Central memory CD8-positive, alpha-beta T cell (primary cell): ENCODE measurements around the gene SPOCK3.
"Not testable (repeated sequence)": the region's sequence is repeated elsewhere in the genome, so short reads cannot be mapped to it uniquely, and the experiment has no call there.

ENCODE experiments used
- ATAC-seq: fragments of 150-1000 bp; cut with Tn5 transposase; replicated peaks from 2 replicates; pipeline ENCODE4 v1.10.0; 2022; ENCODE audit warnings: mild to moderate bottlenecking, moderate FRiP score, moderate number of reproducible peaks; ENCODE audit not compliant: poor library complexity, severe bottlenecking; ENCODE audit errors: extremely low read depth
- DNase-seq, 2 donors: peaks; one replicate each; pipeline ENCODE4 v3.0.0; 2021; ENCODE audit warnings: low spot score in 2 of 2
- H3K27ac Mint-ChIP-seq: one replicate; pipeline ENCODE4 v1.8.0; 2022; ENCODE audit warnings: low read depth, mild to moderate bottlenecking, moderate library complexity, mixed read lengths
- H3K27me3 Mint-ChIP-seq: one replicate; pipeline ENCODE4 v1.8.0; 2022; ENCODE audit warnings: mixed read lengths
- H3K36me3 Mint-ChIP-seq: one replicate; pipeline ENCODE4 v1.8.0; 2022; ENCODE audit warnings: mild to moderate bottlenecking, moderate library complexity, mixed read lengths; ENCODE audit not compliant: insufficient read depth
- H3K4me1 Mint-ChIP-seq: one replicate; pipeline ENCODE4 v1.8.0; 2022; ENCODE audit warnings: mixed read lengths
- H3K4me3 Mint-ChIP-seq: one replicate; pipeline ENCODE4 v1.8.0; 2022; ENCODE audit warnings: mild to moderate bottlenecking, moderate library complexity, mixed read lengths
- H3K9me3 Mint-ChIP-seq: one replicate; pipeline ENCODE4 v1.8.0; 2022; ENCODE audit warnings: mixed read lengths

Gene SPOCK3

DNA sequence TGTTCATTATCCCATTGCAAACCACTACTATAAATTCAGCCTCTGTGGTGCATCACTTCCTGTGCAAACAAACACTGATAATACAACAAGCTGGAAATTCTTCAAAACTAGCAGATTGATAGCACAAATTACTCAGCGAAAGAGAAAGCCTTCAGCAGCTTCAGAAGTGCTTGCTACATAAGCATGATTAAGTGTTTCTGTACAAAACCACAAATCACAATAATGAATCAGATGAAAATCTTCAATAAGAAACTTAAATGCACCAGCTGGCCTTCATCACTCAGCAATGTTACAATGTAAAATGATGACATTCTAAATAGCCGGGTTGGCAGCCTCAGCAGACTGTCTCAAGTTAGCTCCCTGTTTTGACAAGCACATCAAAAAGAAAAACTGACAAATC, 262.2 kb downstream of the SPOCK3 start:
- no peak for ATAC-seq
- no peaks in the 10 kb centered on the region for H3K4me1 Mint-ChIP-seq
- no peak overlapping the region for H3K27ac Mint-ChIP-seq
- DNase-seq: no peak
- no peak overlapping the region for H3K4me3 Mint-ChIP-seq
- H3K36me3 Mint-ChIP-seq: no peaks in the 10 kb centered on the region
- no peaks in the 10 kb centered on the region for H3K27me3 Mint-ChIP-seq
- peaks cover 33% of the 10 kb centered on the region for H3K9me3 Mint-ChIP-seq

DNA sequence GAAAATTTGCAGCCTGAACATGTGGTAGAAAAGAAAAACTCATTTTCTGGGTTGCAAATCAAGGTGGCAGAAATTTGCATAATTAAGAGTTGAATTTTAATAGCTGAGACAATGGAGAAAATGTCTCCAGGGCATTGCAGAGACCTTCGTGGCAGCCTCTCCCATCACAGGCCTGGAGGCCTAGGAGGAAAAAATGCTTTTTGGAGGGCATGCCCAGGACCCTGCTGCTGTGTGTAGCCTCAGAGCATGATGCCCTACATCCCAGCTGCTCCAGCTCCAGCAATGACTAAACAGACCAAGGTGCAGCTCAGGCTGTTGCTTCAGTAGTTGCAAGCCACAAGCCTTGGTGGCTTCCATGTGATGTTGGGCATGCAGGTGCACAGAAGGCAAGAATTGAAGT, 266.1 kb downstream of the SPOCK3 start:
- H3K27ac Mint-ChIP-seq, H3K36me3 Mint-ChIP-seq, H3K4me3 Mint-ChIP-seq, H3K4me1 Mint-ChIP-seq, H3K27me3 Mint-ChIP-seq, DNase-seq, ATAC-seq: not testable (repeated sequence)
- peaks cover 22% of the 10 kb centered on the region for H3K9me3 Mint-ChIP-seq

- Mint-ChIP-seq H3K27me3 (no peaks in the 10 kb centered on the region), H3K9me3 (peaks cover 31% of the 10 kb centered on the region), H3K27ac (no peak overlapping the region), H3K4me3 (no peak overlapping the region), H3K4me1 (no peaks in the 10 kb centered on the region), H3K36me3 (no peaks in the 10 kb centered on the region)
- no peak for DNase-seq
- no peak for ATAC-seq
These were observed 268.7 kb downstream of the SPOCK3 start for GRCh38 chr4:166965562-166965961.

DNA sequence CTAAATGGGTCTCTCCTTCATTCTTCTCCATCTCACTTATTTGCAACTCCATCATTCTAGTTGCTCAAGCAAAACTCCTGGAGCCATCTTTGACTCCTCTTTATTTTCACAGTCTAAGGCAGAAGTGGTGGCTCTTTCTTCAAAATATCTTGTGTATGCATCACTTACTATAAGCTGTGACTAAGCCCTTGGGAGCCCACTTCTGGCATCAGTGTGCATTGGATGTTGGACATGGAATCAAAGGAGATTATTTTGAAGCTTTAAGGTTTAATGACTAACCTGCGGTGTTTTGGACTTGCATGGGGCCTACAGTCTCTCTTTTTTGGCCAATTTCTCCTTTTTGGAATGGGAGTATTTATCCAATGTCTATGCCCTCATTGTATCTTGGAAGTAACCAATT, 276.8 kb downstream of the SPOCK3 start:
- H3K9me3 Mint-ChIP-seq: peaks cover 32% of the 10 kb centered on the region
- ATAC-seq (no peak), DNase-seq (no peak)
- no peaks in the 10 kb centered on the region for H3K4me1 Mint-ChIP-seq
- no peak overlapping the region for H3K27ac Mint-ChIP-seq
- no peaks in the 10 kb centered on the region for H3K27me3 Mint-ChIP-seq
- no peak overlapping the region for H3K4me3 Mint-ChIP-seq
- no peaks in the 10 kb centered on the region for H3K36me3 Mint-ChIP-seq

DNA sequence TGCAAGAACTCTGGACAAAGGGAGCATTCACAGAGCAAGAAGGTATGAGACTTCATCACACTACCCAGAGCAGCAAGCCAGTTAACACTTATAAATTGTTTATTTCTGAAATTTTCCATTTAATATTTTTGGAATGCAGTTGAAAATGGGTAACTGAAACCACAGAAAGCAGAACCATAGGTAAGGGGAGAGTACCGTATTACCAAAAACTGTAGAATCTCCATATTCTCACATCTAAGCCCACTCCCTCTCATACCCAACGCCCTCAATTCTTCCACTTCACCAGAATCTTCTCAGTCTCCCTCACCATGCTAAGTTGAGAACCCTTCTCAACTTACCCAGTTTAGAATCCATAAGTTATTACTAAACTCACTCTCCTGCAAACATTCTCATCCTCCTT, 277.8 kb downstream of the SPOCK3 start:
- Mint-ChIP-seq H3K9me3 (peaks cover 27% of the 10 kb centered on the region), H3K27ac (no peak overlapping the region), H3K4me1 (no peaks in the 10 kb centered on the region), H3K36me3 (no peaks in the 10 kb centered on the region), H3K27me3 (no peaks in the 10 kb centered on the region), H3K4me3 (no peak overlapping the region)
- no peak for DNase-seq
- no peak for ATAC-seq

DNA sequence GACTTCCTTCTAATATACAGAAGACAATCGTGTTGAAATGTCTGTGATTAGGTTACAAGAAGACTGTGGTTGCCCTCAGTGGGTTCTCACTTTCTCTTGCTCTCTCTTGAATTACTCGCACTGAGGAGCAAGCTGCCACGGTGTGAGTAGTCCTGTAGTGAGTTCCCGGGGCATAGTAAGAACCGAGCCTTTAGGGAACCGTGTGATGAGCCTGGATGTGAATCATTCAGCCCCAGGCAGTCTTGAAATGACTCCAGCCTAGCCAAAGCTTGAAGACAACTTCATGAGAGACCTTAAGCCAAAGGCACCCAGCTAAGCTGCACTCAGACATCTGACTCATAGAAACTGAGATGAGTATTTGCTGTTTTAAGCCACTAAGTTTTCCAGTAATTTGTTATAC, 292.7 kb downstream of the SPOCK3 start:
- ATAC-seq (no peak), DNase-seq (no peak)
- Mint-ChIP-seq H3K36me3 (no peaks in the 10 kb centered on the region), H3K4me1 (no peaks in the 10 kb centered on the region), H3K27ac (no peak overlapping the region), H3K27me3 (no peaks in the 10 kb centered on the region), H3K4me3 (no peak overlapping the region), H3K9me3 (peaks cover 11% of the 10 kb centered on the region)

- Mint-ChIP-seq H3K27me3 (no peaks in the 10 kb centered on the region), H3K27ac (no peak overlapping the region), H3K36me3 (no peaks in the 10 kb centered on the region), H3K4me3 (no peak overlapping the region), H3K4me1 (no peaks in the 10 kb centered on the region), H3K9me3 (peaks cover 11% of the 10 kb centered on the region)
- DNase-seq: no peak
- ATAC-seq: no peak
These were observed 303.8 kb downstream of the SPOCK3 start for GRCh38 chr4:166930464-166930863.

DNA sequence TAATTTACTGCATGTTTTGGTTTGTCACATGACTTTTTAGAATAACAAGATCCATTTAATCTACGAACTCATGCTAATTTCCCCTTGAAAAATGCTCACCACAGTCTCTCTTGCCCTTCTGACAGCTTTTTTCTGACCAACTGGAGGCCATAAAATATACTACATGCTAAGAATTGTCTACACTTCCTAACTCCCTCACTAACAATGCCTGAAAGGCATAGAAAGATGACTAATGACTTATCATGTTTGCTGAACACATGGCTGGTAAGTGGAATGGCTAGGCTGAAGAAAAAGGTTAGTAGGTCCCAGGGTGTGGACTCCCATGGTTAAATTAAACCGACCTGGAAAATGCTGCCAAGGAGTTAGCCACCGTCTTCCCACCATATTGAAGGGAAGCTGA, 309.9 kb downstream of the SPOCK3 start:
- no peak for ATAC-seq
- no peak overlapping the region for H3K27ac Mint-ChIP-seq
- DNase-seq: no peak
- H3K4me3 Mint-ChIP-seq: no peak overlapping the region
- peaks cover 6% of the 10 kb centered on the region for H3K9me3 Mint-ChIP-seq
- no peaks in the 10 kb centered on the region for H3K4me1 Mint-ChIP-seq
- H3K27me3 Mint-ChIP-seq: no peaks in the 10 kb centered on the region
- no peaks in the 10 kb centered on the region for H3K36me3 Mint-ChIP-seq

GRCh38 chr4:166913926-166914325, 320.4 kb downstream of the SPOCK3 start:
- no peaks in the 10 kb centered on the region for H3K36me3 Mint-ChIP-seq
- H3K4me3 Mint-ChIP-seq: no peak overlapping the region
- DNase-seq: no peak
- H3K27ac Mint-ChIP-seq: no peak overlapping the region
- H3K4me1 Mint-ChIP-seq: no peaks in the 10 kb centered on the region
- H3K27me3 Mint-ChIP-seq: no peaks in the 10 kb centered on the region
- no peak for ATAC-seq
- H3K9me3 Mint-ChIP-seq: peaks cover 13% of the 10 kb centered on the region

DNA sequence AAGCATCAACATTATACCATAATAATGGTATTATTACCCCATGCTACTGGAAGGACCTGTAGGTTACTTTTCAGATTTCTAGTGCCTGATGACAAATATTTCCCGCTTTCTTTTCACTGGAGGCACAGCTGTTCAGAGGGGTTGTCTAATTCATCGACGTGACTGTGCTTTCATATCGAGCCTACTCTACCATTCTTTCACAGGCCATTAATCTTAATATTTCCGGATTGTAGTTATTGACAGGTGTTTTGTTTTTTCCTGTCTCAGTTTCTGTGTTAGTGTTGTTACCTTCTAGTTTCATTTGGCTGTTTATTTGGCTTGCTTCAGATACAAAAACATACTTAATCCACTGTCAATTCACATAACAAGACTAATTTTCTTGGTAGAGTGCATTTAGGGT, 330.9 kb downstream of the SPOCK3 start:
- Mint-ChIP-seq H3K36me3 (no peaks in the 10 kb centered on the region), H3K27ac (no peak overlapping the region), H3K9me3 (peaks cover 23% of the 10 kb centered on the region), H3K27me3 (no peaks in the 10 kb centered on the region), H3K4me1 (no peaks in the 10 kb centered on the region), H3K4me3 (no peak overlapping the region)
- no peak for ATAC-seq
- no peak for DNase-seq

DNA sequence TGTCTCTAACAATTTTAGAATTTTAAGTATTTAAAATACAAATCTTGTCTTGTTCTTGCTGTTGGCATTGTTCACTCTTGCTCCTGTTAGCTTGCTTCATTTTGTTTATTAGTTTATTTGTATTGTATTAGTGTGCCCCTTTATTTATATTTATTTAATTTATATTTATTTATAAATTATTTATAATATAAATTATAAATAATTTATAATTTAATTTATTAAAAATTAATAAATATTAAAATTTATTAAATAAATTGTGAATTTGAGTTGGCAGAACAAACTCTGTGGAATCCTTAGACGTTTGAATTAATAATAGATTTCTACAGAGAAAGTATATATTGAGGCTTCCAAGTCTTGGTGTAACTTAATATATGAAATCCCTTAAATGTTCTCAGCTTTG, 331.4 kb downstream of the SPOCK3 start:
- Mint-ChIP-seq H3K27ac (no peak overlapping the region), H3K36me3 (no peaks in the 10 kb centered on the region), H3K4me1 (no peaks in the 10 kb centered on the region), H3K4me3 (no peak overlapping the region), H3K9me3 (peaks cover 23% of the 10 kb centered on the region), H3K27me3 (no peaks in the 10 kb centered on the region)
- ATAC-seq (no peak), DNase-seq (no peak)

DNA sequence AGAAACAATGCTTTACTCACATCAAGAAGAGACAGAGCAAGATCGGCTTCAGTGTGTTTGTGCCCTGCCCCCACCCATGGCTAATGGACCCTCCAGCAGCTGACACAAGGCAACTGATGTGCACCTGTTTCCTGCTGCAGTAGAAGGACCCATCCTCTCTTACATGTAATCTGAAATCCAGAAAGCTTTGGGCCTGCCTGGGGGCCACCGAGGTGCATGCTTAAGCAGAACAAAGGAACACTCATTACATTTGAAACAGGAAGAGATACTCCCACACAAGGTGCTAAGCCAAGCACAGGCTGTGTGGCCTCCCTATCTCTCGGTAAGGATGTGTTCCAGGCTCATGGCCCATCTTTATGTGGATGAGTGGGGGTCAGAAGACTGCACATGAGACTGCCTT, 338.0 kb downstream of the SPOCK3 start:
- no peaks in the 10 kb centered on the region for H3K4me1 Mint-ChIP-seq
- no peaks in the 10 kb centered on the region for H3K27me3 Mint-ChIP-seq
- H3K27ac Mint-ChIP-seq: no peak overlapping the region
- no peak for ATAC-seq
- no peak overlapping the region for H3K4me3 Mint-ChIP-seq
- peaks cover 18% of the 10 kb centered on the region for H3K9me3 Mint-ChIP-seq
- H3K36me3 Mint-ChIP-seq: no peaks in the 10 kb centered on the region
- no peak for DNase-seq

- Mint-ChIP-seq H3K27ac (no peak overlapping the region), H3K27me3 (no peaks in the 10 kb centered on the region), H3K36me3 (no peaks in the 10 kb centered on the region), H3K9me3 (peaks cover 13% of the 10 kb centered on the region), H3K4me3 (no peak overlapping the region), H3K4me1 (no peaks in the 10 kb centered on the region)
- no peak for ATAC-seq
- no peak for DNase-seq
These were observed 338.5 kb downstream of the SPOCK3 start for GRCh38 chr4:166895771-166896170.

DNA sequence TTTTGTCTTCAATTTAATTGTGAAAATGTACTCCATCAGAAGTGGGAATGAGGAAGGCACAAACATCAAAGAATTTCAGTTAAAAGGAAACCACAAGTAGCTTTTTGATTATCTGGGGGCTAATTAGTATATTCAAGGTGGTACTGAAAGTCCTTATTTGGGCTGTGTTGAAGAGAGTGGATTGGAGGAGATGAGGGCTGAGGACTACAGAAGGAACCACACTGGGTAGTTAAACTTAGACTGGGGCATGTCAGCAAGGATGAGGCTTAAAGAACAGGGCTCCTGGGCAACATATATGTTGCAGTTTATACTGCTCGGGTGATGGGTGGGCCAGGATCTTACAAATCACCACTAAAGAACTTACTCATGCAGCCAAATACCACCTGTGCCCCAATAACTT, 346.8 kb downstream of the SPOCK3 start:
- no peak for ATAC-seq
- H3K4me3 Mint-ChIP-seq: no peak overlapping the region
- no peaks in the 10 kb centered on the region for H3K4me1 Mint-ChIP-seq
- no peaks in the 10 kb centered on the region for H3K36me3 Mint-ChIP-seq
- H3K27ac Mint-ChIP-seq: no peak overlapping the region
- no peaks in the 10 kb centered on the region for H3K9me3 Mint-ChIP-seq
- no peaks in the 10 kb centered on the region for H3K27me3 Mint-ChIP-seq
- no peak for DNase-seq
